CD4-positive, alpha-beta T cell treated with Interleukin-6 for 4 hours (primary cell): ENCODE results near the gene ZFHX3.
"Not testable (repeated sequence)": the region's sequence is repeated elsewhere in the genome, so short reads cannot be mapped to it uniquely, and the experiment has no call there.

Experiments used
- DNase-seq: peaks from one replicate; pipeline ENCODE4 v3.0.0-alpha.2; 2020; ENCODE audit warnings: mixed read lengths

ZFHX3 gene

DNA sequence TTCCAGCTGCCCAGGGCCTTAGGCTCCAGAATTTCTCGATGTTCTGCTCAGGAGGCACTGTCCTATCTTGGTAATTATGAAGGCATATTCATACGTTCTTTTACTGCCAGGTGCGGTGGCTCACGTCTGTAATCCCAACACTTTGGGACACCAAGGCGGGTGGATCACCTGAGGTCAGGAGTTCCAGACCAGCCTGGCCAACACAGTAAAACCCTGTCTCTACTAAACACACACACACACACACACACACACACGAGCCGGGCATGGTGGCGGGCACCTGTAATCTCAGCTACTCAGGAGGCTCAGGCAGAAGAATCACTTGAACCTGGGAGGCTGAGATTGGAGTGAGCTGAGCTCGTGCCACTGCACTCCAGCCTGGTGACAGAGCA, 52.1 kb downstream of the ZFHX3 start:
- DNase-seq, result not testable (repeated sequence)

- no peak for DNase-seq
These were observed 52.6 kb downstream of the ZFHX3 start for GRCh38 chr16:72995151-72995881.

GRCh38 chr16:72992142-72992601, 55.8 kb downstream of the ZFHX3 start:
- DNase-seq, result no peak

DNA sequence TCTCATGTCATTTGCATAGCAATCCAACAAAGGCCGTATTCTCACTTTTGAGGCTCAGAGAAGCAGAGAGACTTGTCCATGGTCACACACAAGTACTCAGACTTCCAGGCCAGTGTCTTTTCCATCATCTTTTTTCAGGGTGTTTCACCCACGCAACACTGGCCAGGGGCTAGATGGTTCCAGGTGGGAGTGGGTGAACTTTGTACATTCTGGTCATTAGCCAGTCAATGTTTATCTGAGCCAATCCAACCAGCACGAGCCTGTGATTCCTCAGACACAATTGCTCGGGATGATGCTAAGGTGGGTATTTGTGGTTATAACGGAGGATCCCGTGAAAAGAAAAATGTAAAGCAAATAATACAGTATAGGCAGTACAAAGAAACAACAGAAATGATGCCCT, 56.3 kb downstream of the ZFHX3 start:
- no peak for DNase-seq

DNA sequence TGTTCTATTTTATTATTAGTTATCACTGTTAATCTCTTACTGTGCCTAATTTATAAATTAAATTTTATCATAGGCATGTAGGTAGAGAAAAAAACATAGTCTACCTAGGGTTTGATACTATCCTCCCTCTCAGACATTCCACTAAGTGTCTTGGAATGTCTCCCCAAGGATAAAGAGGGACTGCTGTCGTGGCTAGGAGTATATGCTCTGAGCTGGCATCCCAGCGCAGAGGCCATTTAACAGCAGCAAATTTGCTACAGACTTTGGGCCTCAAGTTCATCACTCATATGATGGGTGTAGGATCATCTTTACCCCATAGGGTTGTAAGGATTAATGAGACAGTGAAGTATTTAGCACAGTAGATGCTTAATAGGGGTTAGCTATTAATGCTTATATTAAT, 56.7 kb downstream of the ZFHX3 start:
- no peak for DNase-seq

DNA sequence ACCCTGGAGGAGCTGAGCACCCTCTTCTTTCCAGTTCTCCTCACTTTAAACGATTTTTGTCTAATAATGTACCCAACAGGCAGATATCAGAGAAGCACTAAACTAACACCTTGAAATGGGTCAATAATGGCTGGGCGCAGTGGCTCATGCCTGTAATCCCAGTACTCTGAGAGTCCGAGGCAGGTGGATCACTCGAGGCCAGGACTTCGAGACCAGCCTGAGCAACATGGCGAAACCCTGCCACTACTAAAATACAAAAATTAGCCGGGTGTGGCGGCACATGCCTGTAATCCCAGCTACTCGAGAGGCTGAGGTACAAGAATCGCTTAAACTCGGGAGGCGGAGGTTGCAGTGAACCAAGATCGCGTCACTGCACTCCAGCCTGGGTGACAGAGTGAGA, 57.4 kb downstream of the ZFHX3 start:
- no peak for DNase-seq

GRCh38 chr16:72989579-72990551, 58.1 kb downstream of the ZFHX3 start:
- DNase-seq, result no peak

GRCh38 chr16:72989203-72989578, 58.7 kb downstream of the ZFHX3 start:
- not testable (repeated sequence) for DNase-seq

DNA sequence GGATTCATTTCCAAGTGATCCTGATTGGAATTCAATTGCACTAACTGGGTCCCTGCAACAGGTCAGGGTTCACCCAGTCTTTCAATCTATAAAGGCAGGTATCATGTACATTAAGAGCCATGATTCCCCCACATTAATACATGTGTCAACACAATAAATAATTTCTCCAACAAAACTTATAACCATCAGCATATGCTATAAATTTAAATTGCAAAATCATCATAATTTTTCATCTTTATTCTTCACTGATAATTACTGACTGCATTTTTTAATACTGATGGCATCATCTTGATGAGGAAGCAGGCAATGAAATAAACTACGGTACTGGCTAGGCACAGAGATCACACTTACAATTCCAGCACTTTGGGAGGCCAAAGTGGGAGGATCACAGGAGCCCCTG, 59.4 kb downstream of the ZFHX3 start:
- DNase-seq, result no peak

GRCh38 chr16:72987480-72987901, 60.4 kb downstream of the ZFHX3 start:
- DNase-seq, result no peak

DNA sequence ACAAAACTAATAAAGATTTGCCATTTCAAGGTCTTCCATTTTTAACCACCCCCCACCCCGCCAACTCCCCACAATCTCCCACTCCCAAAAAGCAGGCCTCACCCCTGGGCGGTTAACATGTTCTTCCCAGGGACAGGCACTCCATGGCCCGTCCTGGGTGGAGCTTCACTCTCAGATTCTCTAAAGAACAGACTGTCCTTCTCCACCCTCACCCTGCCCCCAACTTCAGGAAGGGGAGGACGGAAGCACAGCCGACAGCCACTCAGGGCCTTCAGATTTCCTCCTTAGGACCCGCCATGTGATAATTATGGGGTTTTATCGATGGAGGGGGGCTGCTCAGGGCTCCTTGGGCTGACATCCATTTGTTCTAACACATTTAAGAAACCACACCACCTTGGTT, 61.9 kb downstream of the ZFHX3 start:
- no peak for DNase-seq

DNA sequence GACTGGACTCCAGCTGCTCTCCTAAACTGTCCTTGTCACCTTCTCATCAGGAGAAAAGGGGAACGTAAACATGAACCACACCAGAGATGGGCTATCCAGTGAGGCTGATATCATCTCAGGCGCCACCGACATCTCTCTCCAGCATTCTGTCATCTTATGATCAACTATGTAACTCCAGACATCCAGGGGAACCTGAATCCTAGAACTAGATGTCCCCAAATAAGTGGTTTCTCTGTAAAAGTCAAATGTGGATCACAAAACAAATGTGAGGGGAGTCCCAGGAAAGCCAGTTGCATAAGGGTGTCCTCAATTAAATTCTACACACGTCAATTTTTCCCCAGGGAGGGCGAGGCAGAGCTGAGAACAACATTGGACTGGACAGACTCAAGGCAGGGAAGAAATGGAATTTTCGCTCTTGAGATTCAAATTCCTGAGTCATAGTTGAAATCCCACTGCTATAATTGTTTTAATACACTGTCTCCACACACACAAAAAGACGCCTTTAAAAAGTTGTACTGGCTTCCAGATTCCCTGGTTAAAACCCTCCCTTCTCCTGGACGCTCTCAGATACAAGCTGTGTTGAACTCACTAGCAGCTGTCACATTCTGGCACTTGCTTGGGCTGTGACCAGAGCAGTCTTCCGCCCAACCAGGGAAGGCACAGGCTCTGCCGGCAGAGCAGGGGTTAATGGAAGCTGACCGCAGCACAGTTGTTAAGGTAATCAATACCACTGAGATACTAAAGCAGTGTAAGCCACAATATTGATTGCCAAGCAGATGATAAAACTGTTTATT, 62.6 kb downstream of the ZFHX3 start:
- DNase-seq, result no peak

DNA sequence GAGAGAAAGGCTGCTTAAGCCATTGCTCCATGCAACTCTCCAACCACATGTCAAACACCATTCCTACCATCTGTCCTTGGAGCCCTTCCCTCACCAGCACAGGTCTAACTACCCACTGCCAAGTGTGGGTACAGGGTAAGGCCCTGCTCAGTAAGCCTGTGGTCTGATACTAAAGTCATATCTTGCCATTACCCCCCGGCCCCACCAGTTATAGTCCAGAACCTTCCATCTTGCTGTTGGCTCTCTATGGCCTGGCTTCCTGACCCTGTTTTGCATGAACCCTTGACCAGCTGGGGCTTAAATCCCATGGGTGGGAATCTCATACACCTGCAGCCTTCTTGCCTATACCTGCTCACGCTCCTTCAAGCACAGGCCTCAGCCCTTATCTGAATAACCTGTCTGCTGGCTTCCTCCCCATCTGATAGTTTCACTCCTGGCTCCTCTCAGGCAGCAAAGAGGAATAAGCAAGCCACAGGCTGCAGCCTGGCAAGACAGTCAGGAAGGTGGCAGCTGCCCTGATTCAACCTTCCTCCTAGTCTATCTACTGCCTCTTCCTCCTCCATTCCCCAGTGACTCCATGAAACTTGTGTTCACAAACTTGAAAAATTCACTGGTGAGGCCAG, 64.1 kb downstream of the ZFHX3 start:
- DNase-seq, result no peak

- DNase-seq, result no peak
These were observed 64.7 kb downstream of the ZFHX3 start for GRCh38 chr16:72983241-72983640.

- no peak for DNase-seq
These were observed 68.0 kb downstream of the ZFHX3 start for GRCh38 chr16:72979974-72980373.

GRCh38 chr16:72978212-72978611, 69.7 kb downstream of the ZFHX3 start:
- DNase-seq, result no peak

GRCh38 chr16:72977127-72977526, 70.8 kb downstream of the ZFHX3 start:
- no peak for DNase-seq

- DNase-seq, result no peak
These were observed 71.4 kb downstream of the ZFHX3 start for GRCh38 chr16:72976438-72977064.

GRCh38 chr16:72975809-72976437, 72.0 kb downstream of the ZFHX3 start:
- no peak for DNase-seq

DNA sequence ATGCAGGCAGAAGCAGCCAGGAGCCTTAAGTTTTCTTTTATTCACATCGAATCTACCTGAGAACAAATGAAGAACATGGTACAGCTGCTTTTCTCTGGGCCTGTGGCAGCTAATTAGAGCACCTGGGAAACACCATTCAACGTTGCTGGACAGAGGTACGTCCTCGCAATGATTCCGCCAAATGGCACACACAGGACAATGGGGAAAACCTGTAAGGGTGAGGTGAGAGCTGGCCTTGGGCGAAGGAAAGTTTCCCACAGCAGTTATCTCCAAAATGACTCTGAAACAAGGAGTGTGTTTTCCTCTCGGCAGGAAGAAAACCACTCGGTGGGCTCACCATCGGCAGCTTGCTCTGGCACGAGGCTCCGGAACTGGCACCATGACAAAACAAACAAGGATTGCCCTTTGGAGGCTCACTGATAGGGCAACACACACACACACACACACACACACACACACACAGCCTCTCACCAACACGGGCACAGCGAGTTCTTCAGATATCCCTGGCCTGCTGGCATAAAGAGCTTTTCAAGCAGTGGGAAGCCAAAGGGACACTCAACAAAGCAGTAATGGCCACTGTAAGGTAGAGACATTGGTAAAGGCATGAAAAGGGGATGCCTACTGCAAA, 73.7 kb downstream of the ZFHX3 start:
- no peak for DNase-seq
